WERI-Rb-1 (cell line): ENCODE results near the gene HDLBP.

Experiments used
- DNase-seq: peaks from one replicate; pipeline ENCODE4 v3.0.0-alpha.2; 2020
- H3K27ac ChIP-seq: fragments of 250-450 bp; sonication (Bioruptor Pico); 2 replicates; pipeline ENCODE4 v1.5.1; 2020; ENCODE audit warnings: mild to moderate bottlenecking, moderate library complexity
- H3K27me3 ChIP-seq: fragments of 250-450 bp; sonication (Bioruptor Pico); 2 replicates; pipeline ENCODE4 v1.5.1; 2021; ENCODE audit warnings: mild to moderate bottlenecking, low read depth, moderate library complexity; ENCODE audit not compliant: insufficient read depth, severe bottlenecking
- H3K36me3 ChIP-seq: fragments of 250-450 bp; sonication (Bioruptor Pico); 2 replicates; pipeline ENCODE4 v1.5.1; 2020; ENCODE audit warnings: mild to moderate bottlenecking, moderate library complexity
- H3K4me3 ChIP-seq: 2 replicates; pipeline ENCODE4 v1.5.1; 2011; ENCODE audit warnings: low read depth, mild to moderate bottlenecking, control low read depth, low read length
- H3K9me3 ChIP-seq: fragments of 250-450 bp; sonication (Bioruptor Pico); 2 replicates; pipeline ENCODE4 v1.5.1; 2021; ENCODE audit warnings: mild to moderate bottlenecking, moderate library complexity; ENCODE audit not compliant: severe bottlenecking
- CTCF ChIP-seq: IDR thresholded peaks from 2 replicates; pipeline ENCODE4 v1.5.1; 2011; ENCODE audit warnings: low read depth, mild to moderate bottlenecking, control low read depth, inconsistent platforms, low read length

Gene HDLBP

GRCh38 chr2:241187918-241188234, 127.6 kb downstream of the HDLBP start:
- no peak for DNase-seq
- H3K27ac ChIP-seq: no peak overlapping the region
- H3K36me3 ChIP-seq: peaks cover 5% of the 10 kb centered on the region
- no peaks in the 10 kb centered on the region for H3K27me3 ChIP-seq
- TF ChIP-seq CTCF: no peak
- H3K4me3 ChIP-seq: no peak overlapping the region
- no peaks in the 10 kb centered on the region for H3K9me3 ChIP-seq

GRCh38 chr2:241187101-241187917, 128.2 kb downstream of the HDLBP start:
- no peak for TF ChIP-seq CTCF

GRCh38 chr2:241185961-241186360, 129.5 kb downstream of the HDLBP start:
- Histone ChIP-seq H3K4me3 (no peak overlapping the region), H3K9me3 (no peaks in the 10 kb centered on the region), H3K27ac (no peak overlapping the region), H3K27me3 (no peaks in the 10 kb centered on the region), H3K36me3 (peaks cover 14% of the 10 kb centered on the region)
- TF ChIP-seq CTCF: no peak
- DNase-seq: no peak

More at GRCh38 chr2:241187101-241187917, 128.2 kb downstream of the HDLBP start:
- no peak overlapping the region for H3K27ac ChIP-seq
- H3K27me3 ChIP-seq: no peaks in the 10 kb centered on the region
- H3K36me3 ChIP-seq: peaks cover 11% of the 10 kb centered on the region
- no peak overlapping the region for H3K4me3 ChIP-seq
- H3K9me3 ChIP-seq: no peaks in the 10 kb centered on the region
- no peak for DNase-seq

GRCh38 chr2:241184901-241185300, 130.6 kb downstream of the HDLBP start:
- H3K27ac ChIP-seq: no peak overlapping the region
- H3K36me3 ChIP-seq: peaks cover 14% of the 10 kb centered on the region
- DNase-seq: no peak
- TF ChIP-seq CTCF: no peak
- H3K9me3 ChIP-seq: no peaks in the 10 kb centered on the region
- no peaks in the 10 kb centered on the region for H3K27me3 ChIP-seq
- H3K4me3 ChIP-seq: no peak overlapping the region

- H3K27me3 ChIP-seq: no peaks in the 10 kb centered on the region
- no peak for TF ChIP-seq CTCF
- DNase-seq: no peak
- no peaks in the 10 kb centered on the region for H3K9me3 ChIP-seq
- H3K27ac ChIP-seq: no peak overlapping the region
- H3K36me3 ChIP-seq: peaks cover 14% of the 10 kb centered on the region
- no peak overlapping the region for H3K4me3 ChIP-seq
Measured at GRCh38 chr2:241183221-241183620, 132.3 kb downstream of the HDLBP start.
